ENCODE results near the gene SYT14. TPM values are rescaled to one million over a fixed set of nuclear protein-coding genes. Genes with fewer than 3 reads are reported as not detected.
"Not testable (repeated sequence)": the region's sequence is repeated elsewhere in the genome, so short reads cannot be mapped to it uniquely, and the experiment has no call there.

Gene SYT14
- total and polyA plus RNA-seq, 11 donors: not detected

DNA sequence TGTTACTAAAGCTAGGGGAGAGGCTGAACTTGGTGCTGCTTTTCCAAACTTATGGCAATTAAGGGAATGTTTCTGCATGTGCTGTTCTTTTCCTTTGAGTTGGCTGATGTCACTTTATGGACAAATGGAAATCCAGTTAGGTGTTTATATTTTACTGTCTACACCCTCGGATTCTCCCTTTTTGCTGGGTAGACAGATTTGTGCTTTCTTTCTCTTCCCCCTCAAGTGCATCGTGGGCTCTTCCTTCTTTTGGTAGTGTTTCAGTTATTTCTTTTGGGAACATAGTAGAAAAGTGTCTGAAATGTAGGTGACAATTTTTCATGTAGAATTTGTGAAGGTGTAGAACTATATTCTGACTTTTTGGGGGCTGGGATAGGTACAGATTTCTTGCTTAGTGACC is 22.9 kb downstream of the SYT14 start:
- no peak for TF ChIP-seq POLR2A (IDR thresholded peaks at IDR 0.05)
- TF ChIP-seq, protein P1, sequence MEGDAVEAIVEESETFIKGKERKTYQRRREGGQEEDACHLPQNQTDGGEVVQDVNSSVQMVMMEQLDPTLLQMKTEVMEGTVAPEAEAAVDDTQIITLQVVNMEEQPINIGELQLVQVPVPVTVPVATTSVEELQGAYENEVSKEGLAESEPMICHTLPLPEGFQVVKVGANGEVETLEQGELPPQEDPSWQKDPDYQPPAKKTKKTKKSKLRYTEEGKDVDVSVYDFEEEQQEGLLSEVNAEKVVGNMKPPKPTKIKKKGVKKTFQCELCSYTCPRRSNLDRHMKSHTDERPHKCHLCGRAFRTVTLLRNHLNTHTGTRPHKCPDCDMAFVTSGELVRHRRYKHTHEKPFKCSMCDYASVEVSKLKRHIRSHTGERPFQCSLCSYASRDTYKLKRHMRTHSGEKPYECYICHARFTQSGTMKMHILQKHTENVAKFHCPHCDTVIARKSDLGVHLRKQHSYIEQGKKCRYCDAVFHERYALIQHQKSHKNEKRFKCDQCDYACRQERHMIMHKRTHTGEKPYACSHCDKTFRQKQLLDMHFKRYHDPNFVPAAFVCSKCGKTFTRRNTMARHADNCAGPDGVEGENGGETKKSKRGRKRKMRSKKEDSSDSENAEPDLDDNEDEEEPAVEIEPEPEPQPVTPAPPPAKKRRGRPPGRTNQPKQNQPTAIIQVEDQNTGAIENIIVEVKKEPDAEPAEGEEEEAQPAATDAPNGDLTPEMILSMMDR (IDR thresholded peaks at IDR 0.05): no peak
- H3K4me1 ChIP-seq: no peaks in the 10 kb centered on the region
- H3K4me3 ChIP-seq: no peak overlapping the region
- peaks cover 0 to 4% (median 0%) of the 10 kb centered on the region in 9 donors for H3K27me3 ChIP-seq
- no peak overlapping the region for H3K27ac ChIP-seq
- intact Hi-C loops (cut with DNase I): no loop called here
- DNase-seq (no peak), ATAC-seq (no peak)
- H3K9me3 ChIP-seq: no peaks in the 10 kb centered on the region
- WGBS, 4 donors: 47 to 67% (median 60%) methylated on average over 2 of the region's 2 CpGs
- H3K36me3 ChIP-seq: no peaks in the 10 kb centered on the region

DNA sequence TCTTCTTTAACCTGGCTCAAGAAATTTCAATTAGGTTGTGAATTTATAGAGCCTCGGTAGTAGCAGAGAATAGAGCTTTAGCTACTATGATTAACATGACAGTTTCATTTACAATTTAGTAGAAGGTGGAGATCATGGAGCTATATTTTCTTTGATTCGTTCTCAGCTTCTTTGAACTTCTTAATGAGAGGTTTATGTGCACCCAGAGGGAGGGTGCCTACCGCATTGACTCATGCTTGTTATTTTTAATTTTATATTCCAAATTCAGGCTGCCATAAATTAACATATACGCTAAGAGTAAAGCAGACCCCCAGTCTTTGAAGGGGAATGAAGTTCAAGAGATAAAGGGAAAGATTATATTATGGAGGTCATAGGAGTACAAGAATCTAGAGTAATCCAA is 24.4 kb downstream of the SYT14 start:
- Histone ChIP-seq H3K27ac (no peak overlapping the region), H3K4me3 (no peak overlapping the region), H3K4me1 (no peaks in the 10 kb centered on the region), H3K36me3 (no peaks in the 10 kb centered on the region), H3K27me3 (peaks cover 0 to 4% (median 0%) of the 10 kb centered on the region in 9 donors), H3K9me3 (no peaks in the 10 kb centered on the region)
- intact Hi-C loops (cut with DNase I): no loop called here
- TF ChIP-seq, protein P1 (IDR thresholded peaks at IDR 0.05): no peak
- TF ChIP-seq POLR2A (IDR thresholded peaks at IDR 0.05): no peak
- DNase-seq: no peak
- ATAC-seq: no peak
- WGBS, 4 donors: 79 to 81% (median 79%) methylated on average over 4 of the region's 4 CpGs

DNA sequence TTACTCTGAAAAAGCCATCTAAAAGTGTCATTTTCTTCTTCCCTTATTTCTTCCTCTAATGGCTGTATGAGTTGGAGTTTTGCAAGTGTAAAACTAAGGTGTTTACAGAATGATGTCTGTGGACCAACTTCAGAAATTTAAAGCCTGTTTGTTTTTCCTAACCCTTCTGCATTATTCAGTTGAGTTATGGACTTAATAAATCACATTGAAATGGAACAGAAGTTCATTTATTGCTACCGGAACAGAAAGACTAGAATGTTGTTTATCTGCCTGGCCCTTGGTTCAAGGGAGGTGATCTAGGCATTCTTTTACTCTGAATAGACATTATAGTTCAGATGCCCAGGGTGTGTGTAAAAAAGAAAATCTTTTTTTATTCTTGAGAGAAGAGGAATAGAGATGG is 24.8 kb downstream of the SYT14 start:
- ATAC-seq: no peak
- Histone ChIP-seq H3K4me3 (no peak overlapping the region), H3K27me3 (peaks cover 0 to 4% (median 0%) of the 10 kb centered on the region in 9 donors), H3K36me3 (no peaks in the 10 kb centered on the region), H3K27ac (no peak overlapping the region), H3K9me3 (no peaks in the 10 kb centered on the region), H3K4me1 (no peaks in the 10 kb centered on the region)
- no peak for DNase-seq
- intact Hi-C loops (cut with DNase I): no loop called here
- no peak for TF ChIP-seq POLR2A (IDR thresholded peaks at IDR 0.05)
- TF ChIP-seq, protein P1 (IDR thresholded peaks at IDR 0.05): no peak
- 83 to 85% (median 84%) methylated on average over 1 of the region's 1 CpG for WGBS, 4 donors

DNA sequence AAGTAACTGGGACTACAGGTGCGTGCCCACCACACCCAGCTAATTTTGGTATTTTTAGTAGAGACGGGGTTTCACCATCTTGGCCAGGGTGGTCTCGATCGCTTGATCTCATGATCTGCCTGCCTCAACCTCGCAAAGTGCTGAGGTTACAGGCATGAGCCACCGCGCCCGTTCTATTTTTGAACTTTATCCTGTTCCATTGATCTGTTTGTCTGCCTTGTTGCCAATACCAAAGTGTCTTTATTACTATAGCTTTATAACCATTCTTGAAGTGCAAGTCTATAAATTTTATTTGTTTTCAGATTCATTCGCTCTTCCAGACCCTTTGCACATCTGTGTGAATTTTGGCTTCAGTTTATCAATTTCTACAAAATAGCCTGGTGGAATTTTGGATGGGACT is 28.0 kb downstream of the SYT14 start:
- no peak for TF ChIP-seq POLR2A (IDR thresholded peaks at IDR 0.05)
- TF ChIP-seq, protein P1 (IDR thresholded peaks at IDR 0.05): no peak
- WGBS, 4 donors: 92 to 95% (median 94%) methylated on average over 9 of the region's 9 CpGs
- Histone ChIP-seq H3K27me3 (no peaks in the 10 kb centered on the region), H3K4me1 (no peaks in the 10 kb centered on the region), H3K36me3 (no peaks in the 10 kb centered on the region), H3K9me3 (peaks cover 0 to 3% (median 0%) of the 10 kb centered on the region in 12 donors), H3K27ac (no peak overlapping the region), H3K4me3 (no peak overlapping the region)
- ATAC-seq (no peak), DNase-seq (no peak)
- intact Hi-C loops (cut with DNase I): no loop called here

DNA sequence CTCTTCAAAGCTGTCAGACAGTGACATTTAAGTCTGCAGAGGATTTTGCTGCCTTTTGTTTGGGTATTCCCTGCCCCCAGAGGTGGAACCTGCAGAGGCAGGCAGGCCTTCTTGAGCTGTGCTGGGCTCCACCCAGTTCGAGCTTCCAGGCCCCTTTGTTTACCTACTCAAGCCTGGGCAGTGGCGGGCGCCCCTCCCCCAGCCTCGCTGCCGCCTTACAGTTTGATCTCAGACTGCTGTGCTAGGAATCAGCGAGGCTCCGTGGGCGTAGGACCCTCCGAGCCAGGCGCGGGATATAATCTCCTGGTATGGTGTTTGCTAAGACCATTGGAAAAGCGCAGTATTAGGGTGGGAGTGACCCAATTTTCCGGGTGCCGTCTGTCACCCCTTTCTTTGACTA is 40.7 kb downstream of the SYT14 start:
- ATAC-seq; DNase-seq; H3K4me1 ChIP-seq; H3K4me3 ChIP-seq; H3K27ac ChIP-seq; H3K27me3 ChIP-seq; intact Hi-C loops (cut with DNase I); H3K9me3 ChIP-seq; H3K36me3 ChIP-seq: not testable (repeated sequence)
- 82 to 86% (median 84%) methylated on average over 14 of the region's 14 CpGs for WGBS, 4 donors

Measured in heart left ventricle (tissue), 16 donors.